Fibroblast of mammary gland (primary cell): ENCODE data around the gene TRMT61A.

Experiments
- DNase-seq: peaks from one replicate; pipeline ENCODE4 v3.0.0-alpha.2; 2010; ENCODE audit warnings: low read depth
- H3K4me3 ChIP-seq: 2 replicates; pipeline ENCODE4 v1.5.1; 2011; ENCODE audit warnings: low read depth, mild to moderate bottlenecking, low read length, moderate library complexity; ENCODE audit not compliant: control insufficient read depth
- CTCF ChIP-seq: conservative IDR thresholded peaks from 2 replicates; pipeline ENCODE4 v1.5.1; 2011; ENCODE audit warnings: low read depth, low read length, inconsistent platforms; ENCODE audit not compliant: control insufficient read depth, insufficient read depth

Gene TRMT61A

GRCh38 chr14:103556946-103557758 lies 28.2 kb downstream of the TRMT61A start:
- no peak for TF ChIP-seq CTCF
- no peak overlapping the region for H3K4me3 ChIP-seq
- DNase-seq: no peak

DNA sequence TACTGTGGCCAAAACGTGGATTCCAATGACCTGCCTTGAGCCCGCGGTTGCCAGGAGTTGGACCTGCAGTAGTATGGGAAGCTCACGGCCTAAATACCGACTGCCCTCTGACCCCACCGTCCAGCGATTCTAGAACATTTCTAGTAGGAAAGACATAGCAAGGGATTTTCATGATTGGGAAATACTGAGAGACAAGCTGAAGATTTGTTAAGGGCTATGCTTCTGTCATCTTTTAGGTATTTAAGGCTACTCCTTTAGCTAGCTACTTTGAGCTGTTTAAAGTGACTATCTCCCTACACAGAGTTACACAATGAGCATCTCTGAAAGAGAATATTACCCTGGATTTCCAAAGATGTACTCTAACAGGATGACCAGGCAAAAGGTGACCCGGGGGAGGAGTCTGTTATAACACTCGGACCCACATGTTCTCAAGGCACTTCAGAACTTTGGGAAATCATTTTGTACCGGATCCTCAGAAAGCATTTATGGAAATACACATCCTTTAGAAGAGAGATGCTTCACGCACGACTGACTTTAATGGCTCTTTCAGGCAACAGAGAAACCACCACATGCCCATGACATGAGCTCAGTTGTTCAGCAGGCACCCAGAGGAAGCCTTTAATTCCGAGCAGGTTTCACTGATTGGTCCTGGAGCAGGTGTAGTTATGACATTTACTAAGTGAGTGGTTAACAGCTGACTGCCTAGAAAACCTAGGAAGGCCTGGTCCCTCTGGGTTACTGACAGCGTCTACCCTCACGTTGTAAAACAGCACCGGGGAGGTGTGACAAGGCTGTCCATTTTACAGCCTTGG lies 29.3 kb downstream of the TRMT61A start:
- no peak for TF ChIP-seq CTCF

DNA sequence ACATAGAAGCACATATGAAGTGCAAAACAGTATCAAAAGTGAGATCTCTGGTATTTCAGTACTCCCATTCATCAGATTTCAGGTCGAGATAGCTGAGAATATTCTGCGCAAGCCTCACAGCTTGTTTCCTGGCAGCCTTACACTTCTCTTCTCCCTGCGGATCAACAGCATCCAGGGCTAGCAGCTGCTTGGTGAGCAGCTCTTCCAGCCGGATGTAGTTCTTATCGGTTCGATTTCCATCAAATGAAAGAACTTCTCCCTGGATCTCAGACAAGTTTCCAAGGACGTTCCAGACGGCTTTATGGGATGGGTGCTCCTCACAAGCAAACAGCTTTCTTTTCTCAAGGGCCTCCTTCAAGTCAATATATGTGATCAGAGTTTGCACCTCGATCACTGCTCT lies 30.8 kb downstream of the TRMT61A start:
- no peak for TF ChIP-seq CTCF
- no peak for DNase-seq
- no peak overlapping the region for H3K4me3 ChIP-seq

More for the DNA sequence above, 29.3 kb downstream of the TRMT61A start:
- no peak overlapping the region for H3K4me3 ChIP-seq
- peak; percentile 86 for DNase-seq

DNA sequence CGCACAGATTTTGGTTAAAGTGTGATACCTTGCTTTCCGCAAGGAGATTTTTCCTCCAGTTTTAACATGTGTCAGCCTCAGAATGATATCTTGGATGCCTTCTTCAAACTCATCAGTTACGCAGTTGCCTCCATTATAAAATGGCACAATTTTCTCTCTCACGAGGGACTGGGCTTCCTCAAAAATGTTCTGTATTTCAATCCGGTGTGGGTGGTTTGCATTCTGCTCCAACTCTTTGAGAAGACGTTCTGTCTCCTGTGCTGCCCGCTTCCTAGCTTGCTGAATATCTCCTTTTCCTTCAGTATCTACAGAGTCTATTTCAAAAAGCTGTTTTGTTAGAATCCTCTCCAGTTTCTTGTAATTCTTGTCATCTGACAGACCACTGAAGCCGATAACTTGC lies 31.7 kb downstream of the TRMT61A start:
- no peak for DNase-seq
- TF ChIP-seq CTCF: no peak

DNA sequence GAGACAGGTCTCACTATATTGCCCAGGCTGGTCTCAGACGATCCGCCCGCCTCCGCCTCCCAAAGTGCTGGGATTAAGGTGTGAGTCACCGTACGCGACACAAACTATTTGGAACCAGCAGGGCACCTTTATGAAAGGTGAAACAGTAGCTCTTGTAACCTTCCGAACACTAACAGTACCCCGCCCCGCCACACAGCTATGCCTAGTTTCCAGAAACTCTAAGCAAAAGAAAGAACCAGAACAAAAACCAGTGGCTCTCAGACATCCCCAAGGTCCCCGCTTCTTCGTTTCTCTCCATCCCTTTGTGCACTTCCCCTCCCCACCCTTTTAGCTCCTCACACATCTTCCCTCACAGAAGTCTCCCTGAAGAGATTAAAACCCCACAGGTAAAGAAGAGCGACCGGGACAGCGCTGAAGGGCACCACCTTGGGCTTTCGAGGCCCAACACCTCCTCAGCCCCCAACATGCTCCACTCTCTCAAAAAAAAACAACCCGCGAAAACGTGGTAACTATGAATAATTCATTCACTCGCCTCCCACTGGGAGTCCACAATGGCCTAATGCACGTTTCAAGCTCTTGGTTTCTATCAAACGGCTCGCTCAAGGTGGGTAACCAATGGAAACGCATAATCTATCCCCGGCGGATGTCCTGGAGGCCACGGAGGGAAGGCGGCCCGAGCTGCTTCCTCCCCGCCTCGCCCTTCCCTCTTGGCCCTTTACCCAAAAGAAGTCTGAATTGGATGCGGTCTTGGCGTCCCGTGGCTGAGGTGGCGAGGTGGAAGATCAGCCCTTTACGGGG lies 32.6 kb downstream of the TRMT61A start:
- DNase-seq: peak; percentile 62
- H3K4me3 ChIP-seq: peak overlapping the region; percentile 87
- TF ChIP-seq CTCF: no peak

More for the DNA sequence above, 31.7 kb downstream of the TRMT61A start:
- no peak overlapping the region for H3K4me3 ChIP-seq

GRCh38 chr14:103562179-103562428 lies 33.1 kb downstream of the TRMT61A start:
- no peak for DNase-seq
- TF ChIP-seq CTCF: no peak
- H3K4me3 ChIP-seq: peak overlapping the region; percentile 87
